ENCODE results near the gene ANKS6. TPM values are rescaled to one million over a fixed set of nuclear protein-coding genes. Genes with fewer than 3 reads are reported as not detected.

ANKS6 gene
- total RNA-seq, 4 donors from 2014 or later = 15.8 to 31.4 (median 23.6) TPM

DNA sequence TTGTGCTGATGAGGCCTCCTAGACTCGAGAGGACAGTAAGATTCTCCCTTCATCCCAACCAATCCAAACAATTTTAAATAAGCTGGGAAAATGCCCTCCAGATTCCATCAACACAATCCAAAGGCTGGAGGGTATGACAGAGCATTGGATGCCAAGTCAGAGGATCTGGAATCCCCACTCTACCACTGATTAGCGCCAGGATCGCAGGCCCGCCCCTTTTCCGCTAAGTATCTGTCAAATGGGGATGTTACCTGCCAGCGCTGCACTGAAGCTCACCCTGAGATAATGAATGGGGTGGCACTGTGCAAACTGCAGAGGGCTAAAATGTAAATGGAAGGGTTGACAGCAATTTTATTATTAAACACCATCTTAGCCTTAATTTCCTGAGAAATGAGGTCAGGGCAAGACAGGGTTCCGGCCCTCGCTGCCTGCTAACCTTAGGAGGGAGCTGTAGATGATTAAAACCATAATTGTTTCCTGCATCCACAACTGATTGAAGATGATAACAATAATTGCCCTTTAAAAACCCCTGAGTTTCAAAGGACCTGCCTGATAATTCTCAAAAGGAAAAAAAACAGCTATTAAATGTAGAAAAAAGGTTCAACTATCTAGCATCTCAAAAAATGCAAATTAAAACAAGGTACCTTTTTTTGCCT is 56.0 kb downstream of the ANKS6 start:
- H3K36me3 ChIP-seq = peaks cover 24 to 58% (median 40%) of the 10 kb centered on the region in 4 donors
- no peaks in the 10 kb centered on the region for H3K9me3 ChIP-seq
- H3K27me3 ChIP-seq = no peaks in the 10 kb centered on the region
- no peaks in the 10 kb centered on the region for H3K4me1 ChIP-seq
- intact Hi-C loops (cut with DNase I) = no loop called here
- H3K27ac ChIP-seq (replicated peaks in 1 of 4) = no peak overlapping the region
- H3K4me3 ChIP-seq = no peak overlapping the region
- no peak for DNase-seq (ENCODE audit: extremely low spot score)
- WGBS = 90% methylated on average over 8 of the region's 8 CpGs
- TF ChIP-seq EP300 (IDR thresholded peaks at IDR 0.05) (no peak), POLR2A (IDR thresholded peaks at IDR 0.05; ENCODE audit: low read depth) (no peak), POLR2AphosphoS5 (IDR thresholded peaks at IDR 0.05) (no peak)
- TF ChIP-seq, protein P1, sequence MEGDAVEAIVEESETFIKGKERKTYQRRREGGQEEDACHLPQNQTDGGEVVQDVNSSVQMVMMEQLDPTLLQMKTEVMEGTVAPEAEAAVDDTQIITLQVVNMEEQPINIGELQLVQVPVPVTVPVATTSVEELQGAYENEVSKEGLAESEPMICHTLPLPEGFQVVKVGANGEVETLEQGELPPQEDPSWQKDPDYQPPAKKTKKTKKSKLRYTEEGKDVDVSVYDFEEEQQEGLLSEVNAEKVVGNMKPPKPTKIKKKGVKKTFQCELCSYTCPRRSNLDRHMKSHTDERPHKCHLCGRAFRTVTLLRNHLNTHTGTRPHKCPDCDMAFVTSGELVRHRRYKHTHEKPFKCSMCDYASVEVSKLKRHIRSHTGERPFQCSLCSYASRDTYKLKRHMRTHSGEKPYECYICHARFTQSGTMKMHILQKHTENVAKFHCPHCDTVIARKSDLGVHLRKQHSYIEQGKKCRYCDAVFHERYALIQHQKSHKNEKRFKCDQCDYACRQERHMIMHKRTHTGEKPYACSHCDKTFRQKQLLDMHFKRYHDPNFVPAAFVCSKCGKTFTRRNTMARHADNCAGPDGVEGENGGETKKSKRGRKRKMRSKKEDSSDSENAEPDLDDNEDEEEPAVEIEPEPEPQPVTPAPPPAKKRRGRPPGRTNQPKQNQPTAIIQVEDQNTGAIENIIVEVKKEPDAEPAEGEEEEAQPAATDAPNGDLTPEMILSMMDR (IDR thresholded peaks at IDR 0.05) = no peak

DNA sequence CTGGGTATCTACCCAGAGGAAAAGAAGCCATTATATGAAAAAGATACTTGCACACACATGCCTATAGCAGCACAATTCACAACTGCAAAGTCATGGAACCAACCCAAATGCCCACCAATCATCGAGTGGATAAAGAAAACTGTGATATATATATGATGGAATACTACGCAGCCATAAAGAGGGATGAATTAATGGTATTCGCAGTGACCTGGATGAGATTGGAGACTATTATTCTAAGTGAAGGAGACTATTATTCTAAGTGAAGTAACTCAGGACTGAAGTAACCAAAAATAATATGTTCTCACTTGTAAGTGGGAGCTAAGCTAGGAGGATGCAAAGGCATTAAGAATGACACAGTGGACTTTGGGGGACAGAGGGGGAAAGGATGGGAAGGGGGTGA is 57.6 kb downstream of the ANKS6 start:
- no peaks in the 10 kb centered on the region for H3K4me1 ChIP-seq
- no peak overlapping the region for H3K27ac ChIP-seq (replicated peaks in 1 of 4)
- no peaks in the 10 kb centered on the region for H3K27me3 ChIP-seq
- H3K4me3 ChIP-seq = no peak overlapping the region
- H3K36me3 ChIP-seq = peaks cover 26 to 58% (median 38%) of the 10 kb centered on the region in 4 donors
- no peaks in the 10 kb centered on the region for H3K9me3 ChIP-seq
- DNase-seq (ENCODE audit: extremely low spot score) = no peak
- 93% methylated on average over 3 of the region's 3 CpGs for WGBS
- TF ChIP-seq EP300 (IDR thresholded peaks at IDR 0.05) = no peak
- no peak for TF ChIP-seq POLR2AphosphoS5 (IDR thresholded peaks at IDR 0.05)
- TF ChIP-seq, protein P1 (IDR thresholded peaks at IDR 0.05) = no peak
- TF ChIP-seq POLR2A (IDR thresholded peaks at IDR 0.05; ENCODE audit: low read depth) = no peak
- intact Hi-C loops (cut with DNase I) = no loop called here

DNA sequence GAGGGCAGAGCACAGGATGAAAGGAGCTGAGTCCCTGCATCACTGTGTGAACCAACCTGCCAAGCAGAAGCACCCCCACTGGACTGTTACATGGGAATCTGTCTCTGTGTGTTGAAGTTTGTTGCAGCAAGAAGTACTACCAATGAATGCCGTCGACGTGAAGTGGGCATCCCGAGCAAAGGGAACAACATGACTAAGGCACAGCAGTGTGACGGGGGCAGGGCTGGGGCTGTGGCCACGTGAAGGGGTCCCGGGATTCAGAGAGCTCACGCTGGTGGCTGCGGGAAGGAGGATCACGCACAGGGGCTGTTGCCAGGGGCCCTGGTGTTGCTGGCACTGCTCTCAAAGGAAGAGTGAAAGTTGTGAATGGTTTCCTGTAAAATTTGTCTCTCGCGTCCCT is 60.1 kb downstream of the ANKS6 start:
- Histone ChIP-seq H3K9me3 (no peaks in the 10 kb centered on the region), H3K27me3 (no peaks in the 10 kb centered on the region), H3K36me3 (peaks cover 22 to 52% (median 38%) of the 10 kb centered on the region in 4 donors), H3K4me3 (no peak overlapping the region), H3K27ac (replicated peaks in 1 of 4) (no peak overlapping the region), H3K4me1 (no peaks in the 10 kb centered on the region)
- intact Hi-C loops (cut with DNase I) = no loop called here
- no peak for DNase-seq (ENCODE audit: extremely low spot score)
- WGBS = 89% methylated on average over 12 of the region's 12 CpGs
- no peak for TF ChIP-seq POLR2AphosphoS5 (IDR thresholded peaks at IDR 0.05)
- TF ChIP-seq, protein P1 (IDR thresholded peaks at IDR 0.05) = no peak
- TF ChIP-seq POLR2A (IDR thresholded peaks at IDR 0.05; ENCODE audit: low read depth) = no peak
- TF ChIP-seq EP300 (IDR thresholded peaks at IDR 0.05) = no peak

DNA sequence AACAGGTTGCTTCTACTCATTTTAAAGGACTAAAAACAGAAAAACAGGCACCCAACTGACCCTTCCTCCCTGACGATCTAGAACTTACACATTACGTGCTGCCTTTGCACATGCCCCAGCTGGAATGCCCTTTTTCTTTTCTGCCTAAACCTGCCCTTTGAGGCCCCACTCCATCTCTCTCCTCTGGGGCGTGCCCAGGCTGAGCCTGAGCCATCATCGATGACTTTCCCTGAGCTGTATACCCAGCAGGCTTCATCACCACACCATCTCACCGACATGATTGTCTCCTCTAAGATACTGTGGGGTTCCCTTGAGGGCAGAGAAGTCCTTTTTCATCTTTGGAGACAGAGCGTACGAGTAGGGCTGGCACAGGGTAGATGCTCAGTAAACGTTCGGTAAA is 63.6 kb downstream of the ANKS6 start:
- WGBS = 84% methylated on average over 9 of the region's 9 CpGs
- H3K36me3 ChIP-seq = peaks cover 15 to 50% (median 35%) of the 10 kb centered on the region in 4 donors

More for the DNA sequence above, 63.6 kb downstream of the ANKS6 start:
- intact Hi-C loops (cut with DNase I) = no loop called here
- no peaks in the 10 kb centered on the region for H3K4me1 ChIP-seq
- no peak for DNase-seq (ENCODE audit: extremely low spot score)
- H3K9me3 ChIP-seq = no peaks in the 10 kb centered on the region
- no peak overlapping the region for H3K27ac ChIP-seq (replicated peaks in 1 of 4)
- no peak overlapping the region for H3K4me3 ChIP-seq
- no peak for TF ChIP-seq POLR2AphosphoS5 (IDR thresholded peaks at IDR 0.05)
- no peak for TF ChIP-seq POLR2A (IDR thresholded peaks at IDR 0.05; ENCODE audit: low read depth)
- TF ChIP-seq EP300 (IDR thresholded peaks at IDR 0.05) = no peak
- TF ChIP-seq, protein P1 (IDR thresholded peaks at IDR 0.05) = no peak
- no peaks in the 10 kb centered on the region for H3K27me3 ChIP-seq

Data from esophagus muscularis mucosa (tissue), 4 donors.